ENCODE measurements around the gene CREB3L4. TPM values are rescaled to one million over a fixed set of nuclear protein-coding genes. Genes with fewer than 3 reads are reported as not detected.

CREB3L4 gene
- total RNA-seq, 1 experiment from 2014 or later = 9.0 TPM

DNA sequence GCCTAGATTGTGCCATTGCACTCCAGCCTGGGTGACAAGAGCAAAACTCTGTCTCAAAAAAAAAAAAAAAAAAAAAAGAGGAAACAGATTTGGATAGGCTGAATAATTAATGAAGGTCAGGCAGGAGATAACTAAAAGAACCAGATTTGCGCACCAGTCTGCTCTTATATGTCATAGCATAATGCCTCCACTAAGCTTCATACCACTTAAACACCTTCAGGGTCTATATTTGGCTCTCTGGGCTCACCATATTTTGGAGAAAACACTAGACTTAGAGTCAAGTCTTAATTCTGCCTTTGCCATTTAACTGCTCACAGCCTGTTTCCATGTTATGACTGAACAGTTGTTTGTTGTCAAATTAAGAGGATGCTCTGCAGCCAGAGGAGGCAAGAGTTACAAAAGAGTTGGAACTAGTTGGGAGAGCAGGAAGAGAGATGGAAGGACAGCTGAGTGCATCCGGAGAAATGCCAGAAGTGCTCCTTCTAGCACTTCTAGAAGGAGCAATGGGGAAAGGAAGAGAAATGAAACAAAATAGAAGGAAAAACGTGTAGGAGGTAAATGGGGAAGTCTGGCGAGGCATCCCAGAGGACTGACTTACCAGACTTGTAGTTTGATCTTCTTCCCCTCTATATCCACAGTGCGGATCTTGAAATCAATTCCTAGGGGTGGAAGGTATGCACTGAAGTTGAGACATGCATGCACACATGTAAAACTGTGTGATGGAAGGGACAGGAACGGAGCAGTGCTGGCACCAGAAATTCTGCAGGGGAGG, 16.6 kb downstream of the CREB3L4 start:
- H3K36me3 Mint-ChIP-seq (ENCODE audit: insufficient read depth, unreplicated experiment) = peaks cover 18% of the 10 kb centered on the region
- H3K4me3 ChIP-seq (ENCODE audit: low read depth, low read length) = no peak overlapping the region
- ChIA-PET POLR2A (no interaction called here), CTCF (interaction anchor here (0.6 to 1.0 kb wide), 2 partner anchors 17 to 436 kb away, joined by 3 read pairs; partner anchors contain the start of gene CREB3L4)
- H3K4me3 Mint-ChIP-seq (ENCODE audit: unreplicated experiment) = peak overlapping the region; percentile 93
- no peaks in the 10 kb centered on the region for H3K27me3 ChIP-seq (replicated peaks; ENCODE audit: control insufficient read depth, insufficient read depth, low read length)
- no peaks in the 10 kb centered on the region for H3K9me3 Mint-ChIP-seq (ENCODE audit: unreplicated experiment)
- no peak overlapping the region for H3K27ac Mint-ChIP-seq (ENCODE audit: unreplicated experiment)
- peaks cover 13% of the 10 kb centered on the region for H3K4me1 ChIP-seq
- intact Hi-C loops (cut with micrococcal nuclease; ENCODE audit: unreplicated experiment) = no loop called here
- TF ChIP-seq, protein P1, sequence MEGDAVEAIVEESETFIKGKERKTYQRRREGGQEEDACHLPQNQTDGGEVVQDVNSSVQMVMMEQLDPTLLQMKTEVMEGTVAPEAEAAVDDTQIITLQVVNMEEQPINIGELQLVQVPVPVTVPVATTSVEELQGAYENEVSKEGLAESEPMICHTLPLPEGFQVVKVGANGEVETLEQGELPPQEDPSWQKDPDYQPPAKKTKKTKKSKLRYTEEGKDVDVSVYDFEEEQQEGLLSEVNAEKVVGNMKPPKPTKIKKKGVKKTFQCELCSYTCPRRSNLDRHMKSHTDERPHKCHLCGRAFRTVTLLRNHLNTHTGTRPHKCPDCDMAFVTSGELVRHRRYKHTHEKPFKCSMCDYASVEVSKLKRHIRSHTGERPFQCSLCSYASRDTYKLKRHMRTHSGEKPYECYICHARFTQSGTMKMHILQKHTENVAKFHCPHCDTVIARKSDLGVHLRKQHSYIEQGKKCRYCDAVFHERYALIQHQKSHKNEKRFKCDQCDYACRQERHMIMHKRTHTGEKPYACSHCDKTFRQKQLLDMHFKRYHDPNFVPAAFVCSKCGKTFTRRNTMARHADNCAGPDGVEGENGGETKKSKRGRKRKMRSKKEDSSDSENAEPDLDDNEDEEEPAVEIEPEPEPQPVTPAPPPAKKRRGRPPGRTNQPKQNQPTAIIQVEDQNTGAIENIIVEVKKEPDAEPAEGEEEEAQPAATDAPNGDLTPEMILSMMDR (IDR thresholded peaks at IDR 0.05; ENCODE audit: insufficient read depth in 1 of 2, low read depth in 1 of 2, low read length in 1 of 2, severe bottlenecking in 1 of 2, unreplicated experiment in 1 of 2) = no peak
- H3K9me3 ChIP-seq = no peaks in the 10 kb centered on the region
- peaks cover 17% of the 10 kb centered on the region for H3K4me1 Mint-ChIP-seq (ENCODE audit: low read depth, unreplicated experiment)
- DNase-seq = no peak
- H3K27me3 Mint-ChIP-seq (ENCODE audit: insufficient read depth, unreplicated experiment) = no peaks in the 10 kb centered on the region
- BruUV-seq (replicated peaks) = no TSS peak
- H3K36me3 ChIP-seq (ENCODE audit: control insufficient read depth, insufficient read depth, low read length) = no peaks in the 10 kb centered on the region; the same call in 1 of the 2 replicates

DNA sequence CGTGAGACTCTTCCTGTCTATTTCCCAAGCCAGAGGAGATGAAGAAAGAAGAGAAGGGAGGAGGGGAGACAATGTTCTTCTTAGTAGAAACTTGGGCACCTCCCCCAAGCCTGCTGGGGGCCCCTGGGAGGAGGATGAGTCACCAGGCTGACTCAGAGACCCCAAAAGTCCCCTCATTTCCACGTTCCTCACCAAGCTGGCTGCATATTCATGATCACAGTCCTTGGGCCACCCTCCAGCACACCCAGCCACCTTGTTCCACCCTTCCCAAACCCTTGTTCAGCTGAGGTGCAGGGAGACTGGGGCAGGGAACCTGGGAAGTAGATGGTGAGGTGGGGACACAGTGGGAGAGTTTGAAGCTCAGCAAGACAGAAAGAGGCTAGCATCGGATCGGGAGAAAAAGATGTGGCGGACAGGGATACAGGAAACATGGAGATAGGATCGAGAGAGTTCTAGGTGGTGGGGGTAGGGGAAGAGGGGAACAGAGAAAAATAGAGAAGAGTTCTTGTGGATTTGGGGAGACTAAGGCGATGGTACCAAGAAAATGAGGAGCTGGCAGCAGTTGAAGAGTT, 17.7 kb downstream of the CREB3L4 start:
- DNase-seq = no peak
- POLR2A ChIA-PET = interaction anchor here (0.9 to 1.4 kb wide), 3 partner anchors 10 to 22 kb away, joined by 3 to 14 read pairs (median 3); partner anchors contain the start of gene SLC39A1
- BruUV-seq (replicated peaks) = no TSS peak
- H3K27me3 Mint-ChIP-seq (ENCODE audit: insufficient read depth, unreplicated experiment) = peaks cover under 1% of the 10 kb centered on the region
- intact Hi-C loops (cut with micrococcal nuclease; ENCODE audit: unreplicated experiment) = loop anchor here (5.0 kb wide), 1 partner anchor 203 kb away; no protein-coding TSS in a partner anchor
- H3K9me3 Mint-ChIP-seq (ENCODE audit: unreplicated experiment) = peaks cover 10% of the 10 kb centered on the region
- TF ChIP-seq, protein P1 (IDR thresholded peaks at IDR 0.05; ENCODE audit: insufficient read depth in 1 of 2, low read depth in 1 of 2, low read length in 1 of 2, severe bottlenecking in 1 of 2, unreplicated experiment in 1 of 2) = no peak
- Histone ChIP-seq H3K27me3 (replicated peaks; ENCODE audit: control insufficient read depth, insufficient read depth, low read length) (no peaks in the 10 kb centered on the region), H3K36me3 (ENCODE audit: control insufficient read depth, insufficient read depth, low read length) (no peaks in the 10 kb centered on the region; the same call in 1 of the 2 replicates), H3K9me3 (no peaks in the 10 kb centered on the region), H3K4me1 (peaks cover 17% of the 10 kb centered on the region), H3K4me3 (ENCODE audit: low read depth, low read length) (peak overlapping the region; percentile 48)
- peak overlapping the region; percentile 83 for H3K27ac Mint-ChIP-seq (ENCODE audit: unreplicated experiment)
- CTCF ChIA-PET = interaction anchor here (0.5 to 0.9 kb wide), 4 partner anchors 16 to 258 kb away, joined by 3 to 4 read pairs (median 3); partner anchors contain the start of genes CREB3L4 and INTS3
- H3K4me3 Mint-ChIP-seq (ENCODE audit: unreplicated experiment) = peak overlapping the region; percentile 93
- H3K4me1 Mint-ChIP-seq (ENCODE audit: low read depth, unreplicated experiment) = peaks cover 24% of the 10 kb centered on the region
- H3K36me3 Mint-ChIP-seq (ENCODE audit: insufficient read depth, unreplicated experiment) = peaks cover 21% of the 10 kb centered on the region
